ENCODE data around the gene DEPDC4.

- TF ChIP-seq CTCF (IDR thresholded peaks at IDR 0.05; ENCODE audit: low read depth, low read length) (no peak), EZH2phosphoT487 (IDR thresholded peaks at IDR 0.05; ENCODE audit: low read depth) (no peak)
These were observed 50.5 kb downstream of the DEPDC4 start for GRCh38 chr12:100216337-100216736.

Data from OCI-LY3 (cell line).